Cardiac septum (tissue), 1 donor: ENCODE data around the gene SOX4. TPM values are rescaled to one million over a fixed set of nuclear protein-coding genes. Genes with fewer than 3 reads are reported as not detected.
"Not testable (repeated sequence)": the region's sequence is repeated elsewhere in the genome, so short reads cannot be mapped to it uniquely, and the experiment has no call there.

Experiments
- DNase-seq: peaks from one replicate; pipeline ENCODE4 v3.0.0-alpha.2; 2020; ENCODE audit warnings: low spot score
- intact Hi-C: fragments of 100-400 bp; cut with DNase I; formaldehyde crosslinking; loops from one replicate; pipeline ENCODE4 v1.14.0; 2022
- long read RNA-seq: library from polyadenylated mRNA; unstranded; transcript quantifications from one replicate; pipeline ENCODE4 v2.0.0, GENCODE V29; 2021
- total RNA-seq: library from RNA; stranded (reverse); fragmentation: NEBNext Ultra II Directional; extraction: Animal tissue kit (Norgen Biotek cat#: 25700); gene quantifications from one replicate; pipeline ENCODE4 v1.2.1, GENCODE V29; 2021
- donor health status: DM: no; HTN: no; CAD: no.

The SOX4 gene
- 9.8 TPM for total RNA-seq
- long read RNA-seq, full-length matches to known transcripts, result 29 of 29 reads
- long read RNA-seq, partial matches to known transcripts, result 0 of 29 reads
- long read RNA-seq, other reads (novel, unspliced or antisense), result 0 of 29 reads

DNA sequence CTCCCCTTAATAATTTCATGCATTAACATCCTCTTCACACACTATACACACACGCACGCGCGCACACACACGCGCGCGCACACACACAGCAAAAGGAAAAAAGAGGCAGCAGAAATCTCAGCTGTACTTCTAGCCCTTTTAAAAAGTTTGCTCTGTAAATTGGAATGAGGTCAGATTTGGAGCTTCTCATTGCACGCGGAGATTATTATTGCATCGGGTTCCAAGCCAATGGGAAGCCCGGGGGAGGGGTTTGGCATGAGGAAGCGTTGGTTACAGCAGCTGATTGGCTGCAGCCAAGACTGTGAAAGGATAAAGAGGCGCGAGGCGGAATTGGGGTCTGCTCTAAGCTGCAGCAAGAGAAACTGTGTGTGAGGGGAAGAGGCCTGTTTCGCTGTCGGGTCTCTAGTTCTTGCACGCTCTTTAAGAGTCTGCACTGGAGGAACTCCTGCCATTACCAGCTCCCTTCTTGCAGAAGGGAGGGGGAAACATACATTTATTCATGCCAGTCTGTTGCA lies at the start of gene SOX4:
TSS of gene SOX4 (plus strand) at position 340 of the 515 bp plus-strand sequence. CDS start 784 bp downstream, outside the sequence.
- intact Hi-C loops, result no loop called here
- DNase-seq, result peak; percentile 95

DNA sequence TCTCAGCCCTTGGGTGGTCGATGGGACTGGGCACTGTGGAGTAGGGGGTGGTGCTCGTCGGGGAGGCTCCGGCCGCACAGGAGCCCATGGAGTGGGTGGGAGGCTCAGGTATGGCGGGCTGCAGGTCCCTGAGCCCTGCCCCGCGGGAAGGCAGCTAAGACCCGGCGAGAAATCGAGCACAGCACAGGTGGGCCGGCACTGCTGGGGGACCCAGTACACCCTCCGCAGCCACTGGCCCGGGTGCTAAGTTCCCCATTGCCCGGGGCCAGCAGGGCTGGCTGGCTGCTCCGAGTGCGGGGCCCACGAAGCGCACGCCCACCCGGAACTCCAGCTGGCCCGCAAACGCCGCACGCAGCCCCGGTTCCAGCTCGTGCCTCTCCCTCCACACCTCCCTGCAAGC lies 41.3 kb upstream of the SOX4 start:
- DNase-seq, intact Hi-C loops: not testable (repeated sequence)

- intact Hi-C loops, result no loop called here
- no peak for DNase-seq
These were observed 39.3 kb upstream of the SOX4 start for GRCh38 chr6:21554286-21554685.

DNA sequence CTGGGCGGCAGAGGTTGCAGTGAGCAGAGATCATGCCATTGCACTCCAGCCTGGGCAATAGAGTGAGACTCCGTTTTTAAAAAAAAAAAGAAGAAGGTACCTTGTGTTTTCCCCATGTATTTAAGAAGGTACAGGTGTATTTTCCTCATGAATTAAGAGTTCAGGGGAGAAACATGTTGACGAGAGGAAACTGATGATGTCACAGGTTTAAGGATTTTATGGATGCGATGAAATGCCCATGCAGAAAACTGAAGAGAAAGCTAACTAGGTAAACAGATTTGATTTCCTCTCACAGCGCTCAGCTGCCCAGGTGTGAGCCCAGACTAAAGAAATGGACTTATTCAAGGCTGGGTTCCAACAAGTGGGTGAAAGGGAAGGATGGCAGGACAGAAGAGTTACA lies 38.4 kb upstream of the SOX4 start:
- DNase-seq, result no peak
- intact Hi-C loops, result no loop called here

- no peak for DNase-seq
- intact Hi-C loops, result no loop called here
These were observed 37.0 kb upstream of the SOX4 start for GRCh38 chr6:21556511-21556910.

DNA sequence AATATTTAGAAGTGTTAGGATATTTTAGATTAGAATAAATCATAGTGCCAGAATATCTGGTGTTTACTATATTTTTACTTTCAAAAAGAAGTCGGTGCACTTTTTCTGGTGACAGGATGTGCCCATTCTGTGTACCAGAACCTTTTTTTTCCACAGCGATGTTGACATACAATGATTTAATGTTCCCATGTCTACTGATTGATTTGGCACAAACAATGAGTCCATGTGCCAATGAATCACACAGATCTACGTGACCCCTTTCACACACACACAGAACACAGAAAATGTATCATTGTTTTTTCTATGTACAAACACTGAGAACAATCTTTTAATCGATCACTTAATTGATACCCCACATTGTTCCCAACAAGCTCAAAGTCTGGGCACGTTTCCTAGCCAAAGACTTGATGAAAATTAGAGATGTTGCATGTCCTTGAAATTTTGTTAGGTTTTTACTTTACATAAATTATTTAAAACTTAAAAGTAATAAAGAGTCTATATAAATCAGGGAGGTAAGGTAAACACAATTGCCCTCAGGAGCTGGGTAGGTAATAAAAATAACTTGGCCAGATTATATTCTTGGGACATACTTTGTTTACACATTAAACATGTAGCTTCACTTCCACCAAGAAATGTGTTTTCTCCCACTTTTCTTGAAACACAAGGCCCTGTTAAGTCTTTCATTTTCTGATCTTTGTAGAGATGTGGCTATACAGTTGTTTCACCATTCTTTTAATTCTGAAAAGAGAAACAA lies 36.4 kb upstream of the SOX4 start:
- DNase-seq, result no peak
- intact Hi-C loops, result no loop called here

GRCh38 chr6:21559238-21559637 lies 34.3 kb upstream of the SOX4 start:
- DNase-seq, result no peak

DNA sequence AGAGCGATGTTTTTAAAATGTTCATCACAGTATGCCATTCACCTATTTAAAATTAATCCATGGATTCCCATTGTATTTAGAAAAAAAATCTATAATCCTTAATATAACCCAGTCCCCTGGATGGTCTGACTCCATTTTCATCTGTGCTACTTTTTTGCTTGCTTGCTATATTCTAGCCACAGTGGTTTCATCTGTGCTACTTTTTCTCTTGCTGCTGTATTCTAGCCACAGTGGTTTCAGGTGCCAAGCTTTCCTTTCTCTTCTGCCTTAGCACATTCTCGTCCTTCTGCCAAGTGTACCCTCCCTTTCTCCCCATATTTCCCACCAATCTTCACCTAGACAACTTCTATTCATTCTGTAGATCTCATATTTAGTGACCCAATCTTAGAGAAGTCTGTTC lies 33.3 kb upstream of the SOX4 start:
- intact Hi-C loops, result no loop called here
- DNase-seq, result no peak

More at GRCh38 chr6:21559238-21559637, 34.3 kb upstream of the SOX4 start:
- intact Hi-C loops, result no loop called here

DNA sequence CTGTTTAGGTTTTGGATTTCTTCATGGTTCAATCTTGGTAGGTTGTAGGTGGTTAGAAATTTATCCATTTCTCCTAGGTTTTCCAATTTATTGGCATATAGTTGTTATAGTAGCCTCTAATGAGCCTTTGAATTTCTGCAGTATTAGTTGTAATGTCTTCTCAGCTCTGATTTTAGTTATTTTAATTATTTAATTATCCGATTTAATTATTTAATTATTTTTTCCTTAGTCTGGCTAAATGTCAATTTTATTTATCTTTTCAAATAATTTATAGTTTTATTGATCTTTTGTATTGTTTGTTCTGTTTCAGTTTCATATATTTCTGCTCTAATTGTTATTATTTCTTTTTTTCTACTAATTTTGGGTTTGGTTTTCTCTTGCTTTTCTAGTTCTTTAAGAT lies 28.1 kb upstream of the SOX4 start:
- intact Hi-C loops, result no loop called here
- no peak for DNase-seq

DNA sequence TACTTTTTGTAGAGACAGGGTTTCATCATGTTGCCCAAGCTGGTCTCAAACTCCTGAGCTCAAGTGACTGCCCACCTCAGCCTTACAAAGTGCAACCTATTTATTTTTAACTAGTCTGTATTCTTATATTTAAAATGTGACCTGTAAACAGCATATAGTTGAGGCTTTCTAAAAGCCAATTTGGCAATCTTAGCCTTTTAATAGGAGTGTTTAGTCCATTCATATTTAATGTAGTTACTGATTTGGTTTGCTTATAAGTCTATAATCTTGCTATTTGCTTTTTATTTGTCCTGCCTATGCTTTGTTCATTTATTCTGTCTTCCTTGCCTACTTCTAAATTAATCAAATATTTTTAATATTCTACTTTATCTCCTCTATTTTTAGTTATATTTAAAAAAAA lies 15.0 kb upstream of the SOX4 start:
- intact Hi-C loops, result no loop called here

GRCh38 chr6:21582651-21583050 lies 10.9 kb upstream of the SOX4 start:
- no peak for DNase-seq
- intact Hi-C loops, result loop anchor here (10.0 kb wide), 1 partner anchor 768 kb away; no protein-coding TSS in a partner anchor

More for the DNA sequence above, 15.0 kb upstream of the SOX4 start:
- no peak for DNase-seq

DNA sequence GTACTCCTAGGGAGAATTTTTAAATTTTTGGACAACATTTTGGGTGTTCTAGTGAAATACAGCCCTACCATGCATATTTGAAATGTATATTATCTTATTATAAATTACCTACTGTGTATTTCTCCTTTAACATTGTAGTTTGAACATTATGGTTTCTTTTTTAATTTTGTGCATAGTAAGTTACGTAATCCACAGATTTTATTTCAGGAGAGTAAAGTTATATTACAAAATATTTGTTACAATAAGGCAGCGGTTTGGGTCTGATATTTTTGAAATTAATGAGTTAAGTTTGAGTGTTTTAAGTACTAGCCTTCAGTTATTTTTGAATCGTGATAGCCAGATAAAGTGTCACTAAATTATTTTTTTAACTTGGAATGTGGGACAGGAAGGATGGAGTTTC lies 7.3 kb upstream of the SOX4 start:
- intact Hi-C loops, result loop anchor here (5.0 to 10.0 kb wide), 4 partner anchors 254 to 1019 kb away; no protein-coding TSS in a partner anchor
- no peak for DNase-seq

- DNase-seq, result no peak
- intact Hi-C loops, result loop anchor here (5.0 to 10.0 kb wide), 4 partner anchors 254 to 1019 kb away; no protein-coding TSS in a partner anchor
These were observed 6.8 kb upstream of the SOX4 start for GRCh38 chr6:21586740-21587178.

DNA sequence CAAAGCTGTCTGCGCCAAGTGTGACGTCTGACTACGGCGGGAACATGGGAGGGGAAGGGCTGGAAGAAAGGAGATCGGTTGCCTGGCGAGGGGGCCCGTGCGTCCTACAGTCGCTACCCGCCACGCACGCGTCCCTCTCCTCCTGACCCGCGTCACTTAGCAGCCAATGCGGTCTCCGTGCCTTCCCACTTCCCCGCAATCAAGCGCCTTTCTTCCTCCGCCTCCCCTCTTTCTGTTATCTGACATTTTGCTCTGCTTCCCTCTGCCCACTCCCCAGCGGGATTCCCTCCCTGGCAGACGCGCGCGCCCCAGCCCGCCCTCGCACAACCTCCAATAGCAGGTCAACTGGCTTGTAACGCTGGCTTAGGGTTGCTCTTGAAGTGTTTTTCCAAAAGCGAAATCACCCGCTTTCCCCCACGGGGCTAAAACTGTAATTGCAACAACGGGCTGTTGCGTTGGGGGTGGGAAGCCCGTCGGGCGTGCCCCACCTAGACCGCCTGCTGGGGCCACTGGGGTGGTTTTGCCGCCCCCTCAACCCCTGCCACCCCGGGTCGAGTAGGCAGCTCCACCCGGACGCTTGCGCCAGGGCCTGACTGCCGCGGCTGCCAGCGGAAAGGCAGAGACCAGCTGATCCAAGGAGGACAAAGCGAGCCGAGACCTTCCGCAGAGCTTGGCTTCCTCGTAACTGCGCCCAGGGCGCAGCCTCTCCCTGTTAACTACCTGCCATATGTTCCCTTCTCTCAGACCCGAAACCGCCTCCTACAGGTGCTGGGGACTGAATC lies 6.2 kb upstream of the SOX4 start:
- intact Hi-C loops, result loop anchor here (5.0 to 10.0 kb wide), 4 partner anchors 255 to 1020 kb away; no protein-coding TSS in a partner anchor
- DNase-seq, result peak; percentile 83

DNA sequence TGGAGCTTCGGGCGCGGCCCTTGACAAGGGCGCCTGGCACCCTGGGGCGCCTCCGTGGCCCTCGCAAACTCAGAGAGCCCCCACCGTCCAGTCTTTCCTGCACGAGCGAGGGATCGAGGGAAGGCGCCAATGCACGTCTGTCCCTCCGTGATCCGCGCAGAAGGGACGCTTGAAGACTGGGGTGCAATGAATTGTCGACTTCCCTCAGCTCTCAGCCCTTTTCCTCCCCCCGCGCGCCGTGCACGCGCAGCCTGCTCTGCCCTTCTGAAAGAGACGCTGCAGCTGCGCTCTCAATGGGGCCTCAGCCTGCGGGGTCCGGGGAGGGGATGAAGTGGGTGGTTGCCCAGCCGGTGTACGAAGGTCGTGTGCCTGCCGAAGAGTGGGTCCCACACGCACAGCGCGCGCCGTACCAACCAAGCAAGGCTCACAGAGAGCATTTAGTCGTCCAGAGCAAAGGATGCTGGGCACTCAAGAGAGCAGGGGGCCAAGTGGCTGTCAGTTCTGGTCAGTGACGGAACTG lies 5.5 kb upstream of the SOX4 start:
- intact Hi-C loops, result loop anchor here (5.0 to 10.0 kb wide), 4 partner anchors 256 to 1021 kb away; no protein-coding TSS in a partner anchor
- DNase-seq, result peak; percentile 81

DNA sequence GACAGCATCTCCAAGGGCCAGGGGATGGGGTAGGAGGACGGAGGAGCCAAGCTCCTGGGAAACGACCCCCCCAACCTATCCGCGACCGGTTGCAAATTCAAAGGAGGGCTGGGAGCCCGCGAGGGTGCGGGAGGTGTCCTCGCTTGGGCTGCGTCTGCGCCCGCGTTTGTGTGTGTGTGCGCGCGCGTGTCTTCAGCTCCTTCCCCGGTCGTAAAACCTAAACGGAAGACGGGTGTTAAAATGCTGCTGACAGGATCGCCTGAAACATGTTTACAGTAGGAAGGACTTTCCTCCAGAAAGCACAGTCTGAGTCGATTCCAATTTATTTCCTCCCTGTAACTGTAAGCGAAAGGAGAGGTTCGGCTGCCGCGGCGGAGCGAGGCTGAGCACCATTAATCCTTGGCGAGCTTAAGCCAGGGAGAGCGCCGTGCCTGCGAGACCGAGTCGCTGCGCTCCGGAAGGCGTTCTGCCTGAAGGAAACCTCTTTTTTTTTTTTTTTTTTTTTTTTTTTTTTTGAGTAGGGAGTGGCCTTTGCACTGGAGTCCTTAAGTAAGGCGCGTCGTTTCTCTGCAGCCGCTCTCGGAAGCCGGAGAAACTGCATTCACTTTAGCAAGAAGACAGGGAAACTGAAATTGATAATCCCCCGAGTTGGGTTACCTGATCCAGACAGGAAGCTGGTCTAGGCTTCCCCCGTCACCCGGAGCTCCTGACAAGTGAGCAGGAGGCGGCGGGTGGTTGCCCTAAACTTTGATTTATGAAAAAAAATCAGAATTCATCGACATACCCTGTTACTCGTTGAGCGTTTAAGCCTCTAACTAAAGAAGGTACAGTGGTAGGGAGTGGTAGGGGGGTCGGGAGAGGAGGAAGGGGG lies 4.8 kb upstream of the SOX4 start:
- intact Hi-C loops, result loop anchor here (5.0 to 10.0 kb wide), 4 partner anchors 256 to 1021 kb away; no protein-coding TSS in a partner anchor
- DNase-seq, result peak; percentile 83

DNA sequence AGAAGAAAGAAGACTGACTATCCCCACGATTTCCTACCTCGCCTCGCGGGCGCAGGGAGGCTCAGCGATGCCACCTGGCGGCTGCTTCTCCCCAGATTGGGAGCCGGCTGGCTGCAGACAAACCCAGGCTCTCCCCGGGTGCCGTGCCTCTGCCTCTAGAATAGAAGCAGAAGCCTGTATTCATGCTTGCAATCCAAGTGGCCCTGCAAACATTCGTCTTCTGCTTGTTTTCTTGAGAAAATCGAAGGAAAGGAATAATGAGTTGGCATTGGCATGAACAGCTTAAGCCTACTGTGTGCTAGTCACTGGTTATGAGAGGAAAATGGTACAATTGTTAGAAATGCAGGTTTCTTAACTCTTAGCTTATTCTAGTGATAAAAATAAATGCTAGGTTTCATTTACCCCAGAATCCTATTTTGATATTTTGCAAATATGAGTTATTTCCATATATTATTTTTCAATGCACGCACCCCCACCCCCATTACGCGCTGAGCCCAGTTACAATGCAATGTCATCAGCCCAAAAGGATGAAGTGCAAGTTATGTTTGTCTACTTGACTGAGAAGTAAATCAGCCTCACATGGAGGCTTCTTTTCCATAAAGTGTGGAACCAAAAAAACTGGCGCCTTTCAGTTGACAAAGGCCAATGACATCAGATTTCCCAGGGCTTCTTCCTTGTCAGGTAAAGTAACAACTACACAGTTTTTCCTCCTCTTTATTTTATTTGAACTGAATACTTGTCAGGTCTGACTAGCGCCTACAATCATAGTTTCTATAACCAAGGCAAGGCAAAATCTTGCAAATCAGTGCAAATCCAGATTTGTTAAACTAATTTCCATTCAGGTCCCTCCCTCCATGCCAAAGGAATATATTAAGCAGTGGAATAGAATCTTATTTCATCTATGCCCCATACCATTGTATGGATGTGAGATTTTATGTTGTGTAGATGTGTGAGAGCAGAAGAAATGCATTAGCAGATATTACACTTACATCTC lies 3.9 kb upstream of the SOX4 start:
- peak; percentile 94 for DNase-seq
- intact Hi-C loops, result loop anchor here (5.0 to 10.0 kb wide), 4 partner anchors 257 to 1022 kb away; no protein-coding TSS in a partner anchor
